K562 (cell line): Measurements from ENCODE around the gene ABCA1. TPM values are rescaled to one million over a fixed set of nuclear protein-coding genes. Genes with fewer than 3 reads are reported as not detected.
A peak's percentile ranks its signal among the peaks of the same experiment; 100 is the strongest.

ENCODE experiments used
- COPS2 ChIP-seq: fragments of 450-650 bp; conservative IDR thresholded peaks from 2 replicates; pipeline ENCODE4 v1.6.1; 2016; ENCODE audit warnings: mild to moderate bottlenecking, moderate library complexity
- E2F3 ChIP-seq: fragments of 250-450 bp; sonication (Bioruptor Pico); IDR thresholded peaks from 2 replicates; pipeline ENCODE4 v1.4.0; 2020; ENCODE audit warnings: mild to moderate bottlenecking
- EWSR1 ChIP-seq: fragments of 450-650 bp; IDR thresholded peaks from 2 replicates; pipeline ENCODE4 v1.6.1; 2018; ENCODE audit warnings: borderline replicate concordance, mild to moderate bottlenecking, low read depth, moderate library complexity; ENCODE audit not compliant: partially characterized antibody
- GABPB2 ChIP-seq: fragments of 250-450 bp; sonication (Bioruptor Pico); conservative IDR thresholded peaks from 2 replicates; pipeline ENCODE4 v1.5.1; 2021; ENCODE audit warnings: mild to moderate bottlenecking
- IRF2 ChIP-seq: sonication (generic); formaldehyde crosslinking; IDR thresholded peaks from 2 replicates; pipeline ENCODE4 v1.8.1; 2022; ENCODE audit warnings: mild to moderate bottlenecking, missing genetic modification reagents
- MBD2 ChIP-seq: sonication (generic); IDR thresholded peaks from 2 replicates; pipeline ENCODE4 v1.6.1; 2016; ENCODE audit warnings: low read depth, borderline replicate concordance
- PHF8 ChIP-seq: fragments of 200-600 bp; sonication (generic); IDR thresholded peaks from 2 replicates; pipeline ENCODE4 v1.6.1; 2012; ENCODE audit warnings: mixed run types, mild to moderate bottlenecking, inconsistent platforms, low read length, moderate library complexity, borderline replicate concordance
- RFX7 ChIP-seq: fragments of 250-450 bp; sonication (Bioruptor Pico); IDR thresholded peaks from 2 replicates; pipeline ENCODE4 v1.5.1; 2021; ENCODE audit warnings: mild to moderate bottlenecking
- SMC3 ChIP-seq: conservative IDR thresholded peaks from 2 replicates; pipeline ENCODE4 v1.6.1; 2011; ENCODE audit warnings: low read depth, low read length, improper control_type of control experiment; ENCODE audit not compliant: insufficient read depth
- SREBF1 ChIP-seq: fragments of 150-350 bp; IDR thresholded peaks from 2 replicates; pipeline ENCODE4 v1.6.1; 2014; ENCODE audit warnings: antibody characterized with exemption, low read depth, low read length, borderline replicate concordance
- SRSF7 ChIP-seq: fragments of 200-400 bp; formaldehyde crosslinking; optimal IDR thresholded peaks from 2 replicates; pipeline ENCODE3; 2017; ENCODE audit warnings: mild to moderate bottlenecking, low read depth, low read length
- STAT5B ChIP-seq: fragments of 250-450 bp; sonication (Bioruptor Pico); IDR thresholded peaks from 2 replicates; pipeline ENCODE4 v1.8.0; 2021; ENCODE audit warnings: mild to moderate bottlenecking, inconsistent platforms
- TAF7 ChIP-seq: fragments of 450-650 bp; IDR thresholded peaks from 2 replicates; pipeline ENCODE4 v1.6.1; 2016; ENCODE audit warnings: missing genetic modification characterization, missing compliant biosample characterization
- TEAD4 ChIP-seq, 2 experiments: sonication (generic) in 1 of 2; formaldehyde crosslinking in 1 of 2; IDR thresholded peaks; 2 replicates each; pipeline versions ENCODE4 v1.6.1 to v1.8.0; 2012 to 2022; ENCODE audit warnings: borderline replicate concordance in 1 of 2, inconsistent platforms in 1 of 2, low read length in 1 of 2, mild to moderate bottlenecking in 1 of 2, missing genetic modification reagents in 1 of 2
- ZBTB33 ChIP-seq: sonication (generic); formaldehyde crosslinking; IDR thresholded peaks from 2 replicates; pipeline ENCODE4 v1.8.1; 2023; ENCODE audit warnings: mild to moderate bottlenecking, missing genetic modification reagents
- ZBTB7A ChIP-seq: IDR thresholded peaks from 2 replicates; pipeline ENCODE4 v1.6.1; 2011; ENCODE audit warnings: low read depth, mild to moderate bottlenecking, low read length, moderate library complexity, borderline replicate concordance; ENCODE audit not compliant: control insufficient read depth
- ZNF217 ChIP-seq: sonication (generic); formaldehyde crosslinking; IDR thresholded peaks from 2 replicates; pipeline ENCODE4 v1.8.0; 2022; ENCODE audit warnings: mild to moderate bottlenecking, missing genetic modification reagents
- ZNF324 ChIP-seq: fragments of 250-450 bp; sonication (Bioruptor Pico); IDR thresholded peaks from 2 replicates; pipeline ENCODE4 v1.4.0; 2020; ENCODE audit warnings: mild to moderate bottlenecking
- ZNF347 ChIP-seq: fragments of 450-650 bp; formaldehyde crosslinking; IDR thresholded peaks from 2 replicates; pipeline ENCODE4 v1.4.0; 2020; ENCODE audit warnings: low read depth, mild to moderate bottlenecking, moderate library complexity
- ZNF695 ChIP-seq: fragments of 450-650 bp; formaldehyde crosslinking; IDR thresholded peaks from 2 replicates; pipeline ENCODE4 v1.4.0; 2020; ENCODE audit warnings: mild to moderate bottlenecking, moderate library complexity
- polyA plus RNA-seq, 8 experiments: library from polyadenylated mRNA; depleted of rRNA in 4 of 8; stranded (reverse) in 5 of 8; unstranded in 3 of 8; fragments of >200 nt; fragmentation: Nextera tagmentation in 2 of 8; fragmentation: Illumina TruSeq in 1 of 8; extraction: Ambion mirVana in 2 of 8; extraction: Trizol in 1 of 8; gene quantifications; 2 replicates each; pipeline versions ENCODE4 v1.2.1 to v1.2.3, GENCODE V29; 2011 to 2014; ENCODE audit warnings: inconsistent platforms in 1 of 8, missing spikeins in 1 of 8
- total RNA-seq, 7 experiments: library from RNA; depleted of rRNA in 6 of 7; stranded (reverse); fragments of >200 nt in 6 of 7; fragmentation: Illumina TruSeq in 2 of 7; extraction: Trizol in 2 of 7; gene quantifications; 2 replicates each; pipeline versions ENCODE4 v1.2.1 to v1.2.3, GENCODE V29; 2011 to 2021; ENCODE audit warnings: low replicate concordance in 1 of 7
- TF ChIP-seq, protein P1 (sequence below): sonication (generic); formaldehyde crosslinking; IDR thresholded peaks from 2 replicates; pipeline ENCODE4 v1.8.1; 2022; ENCODE audit warnings: missing genetic modification reagents
- TF ChIP-seq, protein P2 (sequence below): fragments of 250-450 bp; sonication (Bioruptor Pico); IDR thresholded peaks from 2 replicates; pipeline ENCODE4 v1.5.0; 2020; ENCODE audit warnings: mild to moderate bottlenecking, borderline replicate concordance

Gene ABCA1
- total and polyA plus RNA-seq, 9 of the 15 experiments (the other 6 are each of a cell fraction or from before 2014, with no cell fraction given), result under 0.01 to 0.18 (median 0.02) TPM; not detected in 5

- TF ChIP-seq, protein P1, sequence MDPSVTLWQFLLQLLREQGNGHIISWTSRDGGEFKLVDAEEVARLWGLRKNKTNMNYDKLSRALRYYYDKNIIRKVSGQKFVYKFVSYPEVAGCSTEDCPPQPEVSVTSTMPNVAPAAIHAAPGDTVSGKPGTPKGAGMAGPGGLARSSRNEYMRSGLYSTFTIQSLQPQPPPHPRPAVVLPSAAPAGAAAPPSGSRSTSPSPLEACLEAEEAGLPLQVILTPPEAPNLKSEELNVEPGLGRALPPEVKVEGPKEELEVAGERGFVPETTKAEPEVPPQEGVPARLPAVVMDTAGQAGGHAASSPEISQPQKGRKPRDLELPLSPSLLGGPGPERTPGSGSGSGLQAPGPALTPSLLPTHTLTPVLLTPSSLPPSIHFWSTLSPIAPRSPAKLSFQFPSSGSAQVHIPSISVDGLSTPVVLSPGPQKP (CRISPR knock-in tag), result no peak
- TF ChIP-seq RFX7 (CRISPR knock-in tag), result no peak
- TF ChIP-seq ZNF324 (CRISPR knock-in tag), result no peak
- no peak for TF ChIP-seq TEAD4 (IDR thresholded peaks at IDR 0.05; ENCODE audit: low read length)
- no peak for TF ChIP-seq TEAD4 (CRISPR knock-in tag; IDR thresholded peaks at IDR 0.05; ENCODE audit: borderline replicate concordance)
- TF ChIP-seq, protein P2, sequence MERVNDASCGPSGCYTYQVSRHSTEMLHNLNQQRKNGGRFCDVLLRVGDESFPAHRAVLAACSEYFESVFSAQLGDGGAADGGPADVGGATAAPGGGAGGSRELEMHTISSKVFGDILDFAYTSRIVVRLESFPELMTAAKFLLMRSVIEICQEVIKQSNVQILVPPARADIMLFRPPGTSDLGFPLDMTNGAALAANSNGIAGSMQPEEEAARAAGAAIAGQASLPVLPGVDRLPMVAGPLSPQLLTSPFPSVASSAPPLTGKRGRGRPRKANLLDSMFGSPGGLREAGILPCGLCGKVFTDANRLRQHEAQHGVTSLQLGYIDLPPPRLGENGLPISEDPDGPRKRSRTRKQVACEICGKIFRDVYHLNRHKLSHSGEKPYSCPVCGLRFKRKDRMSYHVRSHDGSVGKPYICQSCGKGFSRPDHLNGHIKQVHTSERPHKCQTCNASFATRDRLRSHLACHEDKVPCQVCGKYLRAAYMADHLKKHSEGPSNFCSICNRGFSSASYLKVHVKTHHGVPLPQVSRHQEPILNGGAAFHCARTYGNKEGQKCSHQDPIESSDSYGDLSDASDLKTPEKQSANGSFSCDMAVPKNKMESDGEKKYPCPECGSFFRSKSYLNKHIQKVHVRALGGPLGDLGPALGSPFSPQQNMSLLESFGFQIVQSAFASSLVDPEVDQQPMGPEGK, result no peak
- 0 out of 2 replicates have a peak, but pooled peaks have one; percentile 17 for TF ChIP-seq PHF8
- no peak for TF ChIP-seq COPS2
- peak; percentile 44; the same call in 1 of the 2 replicates for TF ChIP-seq SREBF1
- TF ChIP-seq E2F3, result no peak
- peak; percentile 46; the same call in 1 of the 2 replicates for TF ChIP-seq ZBTB33 (CRISPR knock-in tag)
- peak; percentile 65 for TF ChIP-seq MBD2
- no peak for TF ChIP-seq SRSF7
- TF ChIP-seq ZNF695 (CRISPR knock-in tag), result no peak
- TF ChIP-seq ZBTB7A, result no peak
- no peak for TF ChIP-seq TAF7 (tag)
- TF ChIP-seq ZNF217, result no peak
- no peak for TF ChIP-seq STAT5B (CRISPR knock-in tag)
- TF ChIP-seq SMC3, result no peak
- TF ChIP-seq ZNF347, result no peak
- TF ChIP-seq GABPB2 (CRISPR knock-in tag), result no peak
- TF ChIP-seq IRF2 (CRISPR knock-in tag), result no peak
- TF ChIP-seq EWSR1, result no peak
Observed at GRCh38 chr9:104968025-104968982, 40.3 kb upstream of the ABCA1 start (continued).
